PC-9 (cell line): Measurements from ENCODE around the gene BCL2L12. TPM values are rescaled to one million over a fixed set of nuclear protein-coding genes. Genes with fewer than 3 reads are reported as not detected.

ENCODE experiments used
- BruUV-seq: library from RNA; stranded (reverse); fragments of 400-500 nt; replicated peaks from 2 replicates; lab custom pipeline; 2021; lab: Mats Ljungman, UMichigan
- CTCF ChIA-PET: fragments of 300-600 bp; sonication (Branson Sonifier 250); formaldehyde crosslinking; loops from one replicate; lab custom pipeline; 2022; ENCODE audit warnings: antibody characterized with exemption; lab: Charles Lee
- POLR2A ChIA-PET: fragments of 300-600 bp; sonication (Branson Sonifier 250); formaldehyde crosslinking; loops from one replicate; lab custom pipeline; 2022; ENCODE audit warnings: antibody characterized with exemption; ENCODE audit not compliant: unreplicated experiment; lab: Charles Lee
- DNase-seq, 2 experiments: peaks; one replicate each; pipeline versions ENCODE4 v3.0.0 to v3.0.0-alpha.2; 2015 to 2022; ENCODE audit warnings: mixed read lengths in 1 of 2
- H2AFZ ChIP-seq: fragments of 200-600 bp; sonication (generic); 2 replicates; pipeline ENCODE4 v1.8.1; 2017; ENCODE audit warnings: antibody characterized with exemption
- H3F3A ChIP-seq: fragments of 200-600 bp; sonication (generic); 2 replicates; pipeline ENCODE4 v1.8.1; 2017; ENCODE audit warnings: antibody characterized with exemption, mild to moderate bottlenecking, low read depth; ENCODE audit not compliant: insufficient read depth
- H3K27ac ChIP-seq: fragments of 200-600 bp; sonication (generic); 2 replicates; pipeline ENCODE4 v1.6.1; 2016; ENCODE audit warnings: mixed run types
- H3K27me3 ChIP-seq: fragments of 200-600 bp; sonication (generic); 2 replicates; pipeline ENCODE4 v1.6.1; 2016; ENCODE audit warnings: low read depth, mixed run types; ENCODE audit not compliant: insufficient read depth
- H3K36me3 ChIP-seq: fragments of 200-600 bp; sonication (generic); 2 replicates; pipeline ENCODE4 v1.6.1; 2016; ENCODE audit warnings: low read depth, mixed run types
- H3K4me1 ChIP-seq: fragments of 200-600 bp; sonication (generic); replicated peaks from 2 replicates; pipeline ENCODE4 v1.6.1; 2016; ENCODE audit warnings: mixed run types; ENCODE audit not compliant: insufficient read depth
- H3K4me2 ChIP-seq: fragments of 200-600 bp; sonication (generic); 2 replicates; pipeline ENCODE4 v1.6.1; 2017; ENCODE audit warnings: mixed run types
- H3K4me3 ChIP-seq: fragments of 200-600 bp; sonication (generic); 2 replicates; pipeline ENCODE4 v1.6.1; 2016; ENCODE audit warnings: mixed run types
- H3K79me2 ChIP-seq: fragments of 200-600 bp; sonication (generic); 2 replicates; pipeline ENCODE4 v1.6.1; 2017; ENCODE audit warnings: low read depth, mixed run types
- H3K9me2 ChIP-seq: fragments of 200-600 bp; sonication (generic); 2 replicates; pipeline ENCODE4 v1.8.1; 2017; ENCODE audit warnings: mild to moderate bottlenecking; ENCODE audit not compliant: insufficient read depth
- H3K9me3 ChIP-seq: fragments of 200-600 bp; sonication (generic); 2 replicates; pipeline ENCODE4 v1.8.1; 2016; ENCODE audit warnings: low read depth; ENCODE audit not compliant: insufficient read depth
- H4K20me1 ChIP-seq: fragments of 200-600 bp; sonication (generic); 2 replicates; pipeline ENCODE4 v1.8.1; 2017; ENCODE audit not compliant: insufficient read depth
- EZH2 ChIP-seq: fragments of 200-600 bp; sonication (generic); IDR thresholded peaks from 2 replicates; pipeline ENCODE4 v1.8.0; 2017; ENCODE audit warnings: antibody characterized with exemption, low read depth
- intact Hi-C: fragments of 100-400 bp; cut with micrococcal nuclease; formaldehyde crosslinking; loops from one replicate; pipeline ENCODE4 v1.10.0; 2022; ENCODE audit not compliant: unreplicated experiment
- total RNA-seq: library from RNA; stranded (reverse); gene quantifications from 2 replicates; pipeline ENCODE4 v1.2.3, GENCODE V29; 2021
- TF ChIP-seq, protein P1 (sequence below): fragments of 200-600 bp; sonication (generic); conservative IDR thresholded peaks from 2 replicates; pipeline ENCODE4 v1.6.1; 2017; ENCODE audit warnings: mixed run types, antibody characterized with exemption, mild to moderate bottlenecking, moderate library complexity

The BCL2L12 gene
- total RNA-seq, 1 experiment from 2014 or later, result 84.8 TPM

DNA sequence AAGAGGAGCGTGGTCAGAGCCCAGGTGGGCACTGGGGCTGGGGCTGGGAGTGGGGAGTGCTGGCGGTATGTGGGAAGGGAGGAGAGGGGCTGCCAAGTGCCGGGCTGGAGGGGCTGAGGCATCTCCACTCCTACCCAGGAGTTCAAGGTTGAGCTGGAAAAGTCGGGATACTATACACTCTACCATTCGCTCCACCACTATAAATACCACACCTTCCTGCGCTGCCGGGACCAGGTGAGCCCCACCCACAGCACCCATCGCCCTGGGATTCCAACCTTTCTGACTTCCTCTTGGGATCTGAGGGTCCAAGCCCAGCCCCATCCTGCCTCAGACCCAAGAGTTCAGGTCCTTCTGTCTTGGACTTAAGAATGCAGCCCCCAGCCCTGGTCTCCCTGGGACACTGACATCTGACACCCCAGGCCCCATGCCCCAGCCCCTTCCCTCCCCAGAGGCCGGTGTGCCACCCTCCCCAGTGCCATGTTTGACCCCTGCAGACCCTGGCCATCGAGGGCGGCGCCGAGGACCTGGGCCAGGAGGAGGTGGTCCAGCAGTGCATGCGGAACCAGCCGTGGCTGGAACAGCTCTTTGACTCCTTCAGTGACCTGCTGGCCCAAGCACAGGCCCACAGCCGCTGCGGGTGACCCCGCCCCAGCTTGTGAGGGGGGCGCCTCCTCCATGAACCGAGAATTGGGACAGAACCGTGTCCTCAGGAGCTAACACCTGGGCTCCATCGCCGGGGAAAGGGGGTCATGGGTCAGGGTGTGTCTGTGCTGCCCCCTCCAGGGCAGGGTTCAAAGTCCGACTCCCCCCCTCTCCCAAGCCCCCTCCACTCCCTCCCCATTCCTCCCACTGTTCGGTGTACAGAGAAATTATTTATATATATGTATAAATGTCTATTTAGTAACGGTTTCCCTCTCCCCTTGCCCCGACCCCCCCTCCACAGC lies 40.5 kb upstream of the BCL2L12 start:
- Histone ChIP-seq H3K79me2 (no peaks in the 10 kb centered on the region), H3K4me2 (no peak overlapping the region), H3F3A (peaks cover 34% of the 10 kb centered on the region), H3K4me1 (no peaks in the 10 kb centered on the region), H3K9me3 (no peaks in the 10 kb centered on the region), H4K20me1 (peaks cover 6% of the 10 kb centered on the region), H2AFZ (no peak overlapping the region), H3K36me3 (peaks cover 10% of the 10 kb centered on the region; the same call in 1 of the 2 replicates), H3K27me3 (no peaks in the 10 kb centered on the region), H3K9me2 (no peaks in the 10 kb centered on the region), H3K4me3 (no peak overlapping the region), H3K27ac (no peak overlapping the region)
- TF ChIP-seq EZH2, result no peak
- TF ChIP-seq, protein P1, sequence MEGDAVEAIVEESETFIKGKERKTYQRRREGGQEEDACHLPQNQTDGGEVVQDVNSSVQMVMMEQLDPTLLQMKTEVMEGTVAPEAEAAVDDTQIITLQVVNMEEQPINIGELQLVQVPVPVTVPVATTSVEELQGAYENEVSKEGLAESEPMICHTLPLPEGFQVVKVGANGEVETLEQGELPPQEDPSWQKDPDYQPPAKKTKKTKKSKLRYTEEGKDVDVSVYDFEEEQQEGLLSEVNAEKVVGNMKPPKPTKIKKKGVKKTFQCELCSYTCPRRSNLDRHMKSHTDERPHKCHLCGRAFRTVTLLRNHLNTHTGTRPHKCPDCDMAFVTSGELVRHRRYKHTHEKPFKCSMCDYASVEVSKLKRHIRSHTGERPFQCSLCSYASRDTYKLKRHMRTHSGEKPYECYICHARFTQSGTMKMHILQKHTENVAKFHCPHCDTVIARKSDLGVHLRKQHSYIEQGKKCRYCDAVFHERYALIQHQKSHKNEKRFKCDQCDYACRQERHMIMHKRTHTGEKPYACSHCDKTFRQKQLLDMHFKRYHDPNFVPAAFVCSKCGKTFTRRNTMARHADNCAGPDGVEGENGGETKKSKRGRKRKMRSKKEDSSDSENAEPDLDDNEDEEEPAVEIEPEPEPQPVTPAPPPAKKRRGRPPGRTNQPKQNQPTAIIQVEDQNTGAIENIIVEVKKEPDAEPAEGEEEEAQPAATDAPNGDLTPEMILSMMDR, result no peak
- POLR2A ChIA-PET, result no interaction called here
- no TSS peak for BruUV-seq
- CTCF ChIA-PET, result interaction anchor here (0.5 kb wide), 1 partner anchor 34 kb away, joined by 6 read pairs; no protein-coding TSS in a partner anchor
- DNase-seq, result no peak
- intact Hi-C loops, result no loop called here

DNA sequence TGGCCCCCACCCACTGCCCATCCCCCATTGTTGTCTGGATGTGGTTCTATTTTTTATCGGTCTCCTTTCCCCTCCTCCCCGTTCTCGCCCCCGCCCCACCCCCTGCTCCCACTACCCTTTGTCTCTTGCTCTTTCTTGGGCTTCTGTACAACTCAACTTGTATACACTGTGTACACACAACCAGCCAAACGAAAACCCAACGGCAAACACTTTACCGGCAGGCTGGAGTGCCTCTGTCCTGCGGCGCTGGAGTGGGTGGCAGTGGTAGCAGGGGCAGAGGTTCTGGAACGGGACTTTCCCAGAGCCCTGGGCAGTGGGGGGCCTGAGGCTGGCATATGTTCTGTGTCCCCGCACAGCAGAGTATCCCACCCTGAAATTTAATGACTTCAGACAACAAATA lies 39.5 kb upstream of the BCL2L12 start:
- no peaks in the 10 kb centered on the region for H3K79me2 ChIP-seq
- ChIA-PET POLR2A (interaction anchor here (0.7 kb wide), 1 partner anchor 50 kb away, joined by 3 read pairs; no protein-coding TSS in a partner anchor), CTCF (no interaction called here)
- no peaks in the 10 kb centered on the region for H3K9me3 ChIP-seq
- H3K27me3 ChIP-seq, result no peaks in the 10 kb centered on the region
- H3K4me1 ChIP-seq, result no peaks in the 10 kb centered on the region
- no TSS peak for BruUV-seq
- DNase-seq, result no peak
- intact Hi-C loops, result no loop called here
- no peak overlapping the region for H2AFZ ChIP-seq
- H3K4me2 ChIP-seq, result no peak overlapping the region
- no peak for TF ChIP-seq EZH2
- TF ChIP-seq, protein P1, result no peak
- no peak overlapping the region for H3K4me3 ChIP-seq
- H3K36me3 ChIP-seq, result peaks cover 10% of the 10 kb centered on the region; the same call in 1 of the 2 replicates
- peaks cover 4% of the 10 kb centered on the region for H4K20me1 ChIP-seq
- H3F3A ChIP-seq, result peaks cover 43% of the 10 kb centered on the region
- no peak overlapping the region for H3K27ac ChIP-seq
- no peaks in the 10 kb centered on the region for H3K9me2 ChIP-seq

DNA sequence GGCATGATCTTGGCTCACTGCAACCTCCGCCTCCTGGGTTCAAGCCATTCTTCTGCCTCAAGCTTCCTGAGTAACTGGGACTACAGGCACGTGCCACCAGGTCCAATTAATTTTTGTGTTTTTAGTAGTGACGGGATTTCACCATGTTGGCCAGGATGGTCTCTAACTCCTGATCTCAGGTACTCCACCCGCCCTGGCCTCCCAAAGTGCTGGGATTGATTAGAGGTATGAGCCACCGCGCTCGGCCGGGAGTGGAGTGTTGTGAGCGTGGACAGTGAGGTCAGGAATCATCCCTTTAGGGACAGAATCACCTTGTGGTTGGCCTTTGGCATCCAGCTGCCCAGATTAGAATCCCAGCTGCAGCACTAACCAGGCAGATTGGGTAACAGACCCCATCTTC lies 36.1 kb upstream of the BCL2L12 start:
- no peak for DNase-seq
- no TSS peak for BruUV-seq
- Histone ChIP-seq H3K27ac (no peak overlapping the region), H3K79me2 (no peaks in the 10 kb centered on the region), H4K20me1 (peaks cover 4% of the 10 kb centered on the region), H2AFZ (no peak overlapping the region), H3K4me3 (no peak overlapping the region), H3K27me3 (no peaks in the 10 kb centered on the region), H3K4me2 (no peak overlapping the region), H3K9me2 (no peaks in the 10 kb centered on the region), H3K36me3 (peaks cover 4% of the 10 kb centered on the region; the same call in 1 of the 2 replicates), H3F3A (peaks cover 43% of the 10 kb centered on the region), H3K4me1 (no peaks in the 10 kb centered on the region), H3K9me3 (no peaks in the 10 kb centered on the region)
- TF ChIP-seq EZH2, result no peak
- TF ChIP-seq, protein P1, result no peak
- intact Hi-C loops, result no loop called here
- ChIA-PET POLR2A (no interaction called here), CTCF (interaction anchor here (0.5 kb wide), 1 partner anchor 788 kb away, joined by 3 read pairs; no protein-coding TSS in a partner anchor)
